CMK (cell line): ENCODE results near the gene BUB3.

Experiments
- DNase-seq: peaks from one replicate; pipeline ENCODE4 v3.0.0-alpha.2; 2010; ENCODE audit warnings: low read depth

Gene BUB3

GRCh38 chr10:123141791-123142700 is 12.2 kb upstream of the BUB3 start:
- DNase-seq, result no peak

- no peak for DNase-seq
These were observed 11.5 kb upstream of the BUB3 start for GRCh38 chr10:123142701-123143161.

- no peak for DNase-seq
These were observed 10.9 kb upstream of the BUB3 start for GRCh38 chr10:123143162-123143824.

- no peak for DNase-seq
These were observed 10.4 kb upstream of the BUB3 start for GRCh38 chr10:123143825-123144168.

- DNase-seq, result no peak
These were observed 9.3 kb upstream of the BUB3 start for GRCh38 chr10:123144697-123145541.

GRCh38 chr10:123145542-123146012 is 8.6 kb upstream of the BUB3 start:
- DNase-seq, result no peak

- DNase-seq, result no peak
These were observed 7.9 kb upstream of the BUB3 start for GRCh38 chr10:123146013-123146893.

- no peak for DNase-seq
These were observed 7.1 kb upstream of the BUB3 start for GRCh38 chr10:123146894-123147634.

GRCh38 chr10:123147635-123148413 is 6.4 kb upstream of the BUB3 start, which contains the start of gene HMX2:
TSS of gene HMX2 (plus strand) at chr10:123148136. CDS start at chr10:123148379, 243 bp downstream.
- no peak for DNase-seq

GRCh38 chr10:123148414-123149161 is 5.6 kb upstream of the BUB3 start:
- DNase-seq, result no peak

GRCh38 chr10:123149162-123149567 is 5.0 kb upstream of the BUB3 start:
- DNase-seq, result no peak

GRCh38 chr10:123149568-123150270 is 4.5 kb upstream of the BUB3 start:
- DNase-seq, result no peak

- no peak for DNase-seq
These were observed 3.8 kb upstream of the BUB3 start for GRCh38 chr10:123150271-123150985.

GRCh38 chr10:123150986-123151736 is 3.0 kb upstream of the BUB3 start:
- no peak for DNase-seq

GRCh38 chr10:123151737-123152135 is 2.5 kb upstream of the BUB3 start:
- DNase-seq, result no peak

- no peak for DNase-seq
These were observed 613 bp upstream of the BUB3 start for GRCh38 chr10:123153486-123154091.
